K562 (cell line): ENCODE results near the gene DDX11. TPM values are rescaled to one million over a fixed set of nuclear protein-coding genes. Genes with fewer than 3 reads are reported as not detected.
A peak's percentile ranks its signal among the peaks of the same experiment; 100 is the strongest.

Experiments
- CREM ChIP-seq: IDR thresholded peaks from 2 replicates; pipeline ENCODE4 v1.6.1; 2014; ENCODE audit warnings: antibody characterized with exemption, low read depth
- CXXC5 ChIP-seq: fragments of 250-450 bp; sonication (Bioruptor Pico); IDR thresholded peaks from 2 replicates; pipeline ENCODE4 v1.8.0; 2022; ENCODE audit warnings: inconsistent platforms, mild to moderate bottlenecking, moderate library complexity
- DACH1 ChIP-seq: fragments of 450-650 bp; IDR thresholded peaks from 2 replicates; pipeline ENCODE4 v1.6.1; 2018; ENCODE audit not compliant: partially characterized antibody
- EGR1 ChIP-seq: fragments of 450-650 bp; conservative IDR thresholded peaks from 2 replicates; pipeline ENCODE4 v1.6.1; 2017; ENCODE audit warnings: mild to moderate bottlenecking
- EP400 ChIP-seq: fragments of 450-650 bp; IDR thresholded peaks from 2 replicates; pipeline ENCODE4 v1.6.1; 2017; ENCODE audit warnings: antibody characterized with exemption, mild to moderate bottlenecking, moderate library complexity
- GABPA ChIP-seq: fragments of 200-800 bp; sonication (Bioruptor generic); conservative IDR thresholded peaks from 2 replicates; pipeline ENCODE4 v1.6.1; 2016; ENCODE audit warnings: low read depth, missing genetic modification characterization, missing compliant biosample characterization
- KLF1 ChIP-seq: fragments of 450-650 bp; IDR thresholded peaks from 2 replicates; pipeline ENCODE4 v1.6.1; 2016; ENCODE audit warnings: missing genetic modification characterization, missing compliant biosample characterization
- L3MBTL2 ChIP-seq: fragments of 450-650 bp; IDR thresholded peaks from 2 replicates; pipeline ENCODE4 v1.6.1; 2016; ENCODE audit warnings: mild to moderate bottlenecking, moderate library complexity
- LCOR ChIP-seq: sonication (generic); formaldehyde crosslinking; IDR thresholded peaks from 2 replicates; pipeline ENCODE4 v1.8.0; 2022; ENCODE audit warnings: mild to moderate bottlenecking, missing genetic modification reagents
- MAZ ChIP-seq, 2 experiments: fragments of 450-650 bp in 1 of 2; sonication (generic) in 1 of 2; formaldehyde crosslinking; IDR thresholded peaks in 1 of 2; conservative IDR thresholded peaks in 1 of 2; 2 replicates each; pipeline versions ENCODE4 v1.4.0 to v1.5.0; 2020; ENCODE audit warnings: mild to moderate bottlenecking in 1 of 2, missing genetic modification reagents in 1 of 2
- NRF1 ChIP-seq, 2 experiments: fragments of 450-650 bp; IDR thresholded peaks in 1 of 2; conservative IDR thresholded peaks in 1 of 2; 2 replicates each; pipeline ENCODE4 v1.6.1; 2014; ENCODE audit warnings: mild to moderate bottlenecking in 2 of 2
- PHF20 ChIP-seq: fragments of 450-650 bp; IDR thresholded peaks from 2 replicates; pipeline ENCODE4 v1.6.1; 2018; ENCODE audit not compliant: partially characterized antibody
- POLR2A ChIP-seq: fragments of 450-650 bp; conservative IDR thresholded peaks from 2 replicates; pipeline ENCODE4 v1.6.1; 2016
- RNF2 ChIP-seq: sonication (generic); IDR thresholded peaks from 2 replicates; pipeline ENCODE4 v1.6.1; 2016
- SAP30 ChIP-seq: fragments of 200-600 bp; sonication (generic); IDR thresholded peaks from 2 replicates; pipeline ENCODE4 v1.6.1; 2012; ENCODE audit warnings: borderline replicate concordance, low read depth, mild to moderate bottlenecking, moderate library complexity, low read length, control low read depth, inconsistent platforms; ENCODE audit not compliant: insufficient read depth, poor library complexity, severe bottlenecking
- SOX6 ChIP-seq: fragments of 450-650 bp; IDR thresholded peaks from 2 replicates; pipeline ENCODE4 v1.6.1; 2014; ENCODE audit warnings: mild to moderate bottlenecking
- TAF1 ChIP-seq: IDR thresholded peaks from 2 replicates; pipeline ENCODE4 v1.6.1; 2011; ENCODE audit warnings: mild to moderate bottlenecking, low read length, moderate library complexity; ENCODE audit not compliant: insufficient read depth, control insufficient read depth, severe bottlenecking; ENCODE audit errors: extremely low read depth
- ZZZ3 ChIP-seq: fragments of 450-650 bp; IDR thresholded peaks from 2 replicates; pipeline ENCODE4 v1.6.1; 2016; ENCODE audit warnings: antibody characterized with exemption, mild to moderate bottlenecking, moderate library complexity
- polyA plus RNA-seq, 8 experiments: library from polyadenylated mRNA; depleted of rRNA in 4 of 8; stranded (reverse) in 5 of 8; unstranded in 3 of 8; fragments of >200 nt; fragmentation: Nextera tagmentation in 2 of 8; fragmentation: Illumina TruSeq in 1 of 8; extraction: Ambion mirVana in 2 of 8; extraction: Trizol in 1 of 8; gene quantifications; 2 replicates each; pipeline versions ENCODE4 v1.2.1 to v1.2.3, GENCODE V29; 2011 to 2014; ENCODE audit warnings: inconsistent platforms in 1 of 8, missing spikeins in 1 of 8
- total RNA-seq, 7 experiments: library from RNA; depleted of rRNA in 6 of 7; stranded (reverse); fragments of >200 nt in 6 of 7; fragmentation: Illumina TruSeq in 2 of 7; extraction: Trizol in 2 of 7; gene quantifications; 2 replicates each; pipeline versions ENCODE4 v1.2.1 to v1.2.3, GENCODE V29; 2011 to 2021; ENCODE audit warnings: low replicate concordance in 1 of 7
- TF ChIP-seq, protein P1 (sequence below), 2 experiments: IDR thresholded peaks; 2 replicates each; pipeline ENCODE4 v1.6.1; 2011; ENCODE audit warnings: borderline replicate concordance in 1 of 2, control low read depth in 1 of 2, low read depth in 1 of 2, low read length in 1 of 2, mild to moderate bottlenecking in 1 of 2, mixed read lengths in 1 of 2, moderate library complexity in 1 of 2; ENCODE audit not compliant: insufficient read depth in 1 of 2, insufficient read length in 1 of 2, poor library complexity in 1 of 2, severe bottlenecking in 1 of 2; ENCODE audit errors: extremely low read depth in 1 of 2
- TF ChIP-seq, protein P2 (sequence below): sonication (generic); formaldehyde crosslinking; IDR thresholded peaks from 2 replicates; pipeline ENCODE4 v1.8.0; 2022; ENCODE audit warnings: mild to moderate bottlenecking, low read depth, missing genetic modification reagents

The DDX11 gene
- total and polyA plus RNA-seq, 9 of the 15 experiments (the other 6 are each of a cell fraction or from before 2014, with no cell fraction given), result 3.6 to 93.2 (median 42.5) TPM

DNA sequence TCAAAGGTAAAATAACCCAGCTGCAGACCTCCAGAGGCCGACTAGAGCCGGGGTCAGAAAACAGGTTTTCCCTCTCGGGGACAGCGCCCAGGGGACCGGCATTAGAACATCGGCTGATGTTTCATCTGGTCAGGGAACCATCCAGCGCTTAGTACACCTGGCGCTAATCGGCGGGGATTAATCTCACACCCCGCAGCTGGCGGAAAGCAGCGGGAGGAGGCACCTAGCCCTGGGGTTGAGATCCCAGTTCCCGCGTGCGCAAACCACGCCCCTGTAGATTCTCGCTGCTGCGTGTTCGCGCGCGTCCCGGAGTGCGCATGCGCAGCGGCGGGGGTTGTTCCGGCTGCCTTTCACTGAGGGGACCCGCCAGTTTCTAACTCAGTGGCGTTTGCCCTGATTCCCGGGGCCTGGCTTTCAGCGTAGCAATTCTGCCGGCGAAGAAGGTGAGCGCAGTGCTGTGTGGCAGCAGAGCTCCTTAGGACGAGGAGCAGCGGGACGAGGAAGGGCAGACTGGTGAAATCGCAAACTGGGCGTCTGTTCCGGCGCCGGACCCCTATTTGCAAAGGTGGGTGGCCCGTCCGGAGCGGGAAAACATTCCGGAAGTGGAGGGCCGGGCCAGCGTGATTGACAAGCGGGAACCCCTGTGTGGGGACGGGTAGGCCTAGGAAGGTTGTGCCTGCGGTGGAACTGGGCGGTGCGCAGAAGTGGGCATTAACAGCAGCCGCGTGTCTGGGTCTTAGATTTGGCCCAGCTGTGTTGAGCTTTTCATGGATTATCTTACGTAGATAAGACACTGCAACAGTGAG is at the start of gene DDX11 (continued):
- TF ChIP-seq, protein P1, sequence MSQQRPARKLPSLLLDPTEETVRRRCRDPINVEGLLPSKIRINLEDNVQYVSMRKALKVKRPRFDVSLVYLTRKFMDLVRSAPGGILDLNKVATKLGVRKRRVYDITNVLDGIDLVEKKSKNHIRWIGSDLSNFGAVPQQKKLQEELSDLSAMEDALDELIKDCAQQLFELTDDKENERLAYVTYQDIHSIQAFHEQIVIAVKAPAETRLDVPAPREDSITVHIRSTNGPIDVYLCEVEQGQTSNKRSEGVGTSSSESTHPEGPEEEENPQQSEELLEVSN (IDR thresholded peaks at IDR 0.05; ENCODE audit: borderline replicate concordance in 1 of 2, extremely low read depth in 1 of 2, insufficient read depth in 1 of 2, insufficient read length in 1 of 2, low read depth in 1 of 2, low read length in 1 of 2, poor library complexity in 1 of 2, severe bottlenecking in 1 of 2), result peak; percentile 77 to 80
- peak; percentile 57 for TF ChIP-seq SAP30
- peak; percentile 78 for TF ChIP-seq CXXC5 (CRISPR knock-in tag)
- peak; percentile 71 to 87; a peak in 3 of 4 replicates for TF ChIP-seq MAZ (CRISPR knock-in tag; conservative IDR thresholded peaks at IDR 0.05 in 1 of 2, IDR thresholded peaks at IDR 0.05 in 1 of 2)
- peak; percentile 28 for TF ChIP-seq TAF1
- TF ChIP-seq EGR1, result peak; percentile 37; the same call in 1 of the 2 replicates
- TF ChIP-seq KLF1 (tag), result 0 out of 2 replicates have a peak, but pooled peaks have one; percentile 38
- peak; percentile 70; the same call in 1 of the 2 replicates for TF ChIP-seq LCOR
- 0 out of 2 replicates have a peak, but pooled peaks have one; percentile 10 for TF ChIP-seq SOX6
- peak; percentile 79 for TF ChIP-seq L3MBTL2
- peak; percentile 47 for TF ChIP-seq PHF20
- TF ChIP-seq CREM, result peak; percentile 40
- TF ChIP-seq NRF1 (conservative IDR thresholded peaks at IDR 0.05 in 1 of 2, IDR thresholded peaks at IDR 0.05 in 1 of 2), result peak; percentile 97
- TF ChIP-seq, protein P2, sequence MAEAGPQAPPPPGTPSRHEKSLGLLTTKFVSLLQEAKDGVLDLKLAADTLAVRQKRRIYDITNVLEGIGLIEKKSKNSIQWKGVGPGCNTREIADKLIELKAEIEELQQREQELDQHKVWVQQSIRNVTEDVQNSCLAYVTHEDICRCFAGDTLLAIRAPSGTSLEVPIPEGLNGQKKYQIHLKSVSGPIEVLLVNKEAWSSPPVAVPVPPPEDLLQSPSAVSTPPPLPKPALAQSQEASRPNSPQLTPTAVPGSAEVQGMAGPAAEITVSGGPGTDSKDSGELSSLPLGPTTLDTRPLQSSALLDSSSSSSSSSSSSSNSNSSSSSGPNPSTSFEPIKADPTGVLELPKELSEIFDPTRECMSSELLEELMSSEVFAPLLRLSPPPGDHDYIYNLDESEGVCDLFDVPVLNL (CRISPR knock-in tag), result peak; percentile 80
- TF ChIP-seq EP400, result peak; percentile 90
- peak; percentile 83 for TF ChIP-seq ZZZ3
- TF ChIP-seq POLR2A, result peak; percentile 82
- TF ChIP-seq RNF2, result 0 out of 2 replicates have a peak, but pooled peaks have one; percentile 27
- peak; percentile 44 for TF ChIP-seq DACH1
- TF ChIP-seq GABPA (tag), result peak; percentile 92
